Cardiac muscle cell (in vitro differentiated cells and primary cell): ENCODE measurements around the gene FOXP4. TPM values are rescaled to one million over a fixed set of nuclear protein-coding genes. Genes with fewer than 3 reads are reported as not detected.
A peak's percentile ranks its signal among the peaks of the same experiment; 100 is the strongest.

Experiments used
- DNase-seq, 2 donors: peaks; one replicate each; pipeline versions ENCODE4 v3.0.0 to v3.0.0-alpha.2; 2010 to 2017; ENCODE audit warnings: low read depth in 1 of 2, low spot score in 1 of 2
- H3K27ac ChIP-seq: fragments of 200-600 bp; sonication (generic); 2 replicates; pipeline ENCODE4 v1.5.1; 2016
- H3K27me3 ChIP-seq: fragments of 200-600 bp; sonication (generic); 2 replicates; pipeline ENCODE4 v1.6.0; 2016; ENCODE audit warnings: control low read depth
- H3K36me3 ChIP-seq: fragments of 200-600 bp; sonication (generic); 2 replicates; pipeline ENCODE4 v1.5.1; 2016; ENCODE audit warnings: control low read depth
- H3K4me1 ChIP-seq: fragments of 200-600 bp; sonication (generic); 2 replicates; pipeline ENCODE4 v1.8.1; 2017; ENCODE audit warnings: low read depth, mild to moderate bottlenecking, mixed run types
- H3K4me3 ChIP-seq: fragments of 200-600 bp; sonication (generic); 2 replicates; pipeline ENCODE4 v1.5.1; 2016; ENCODE audit warnings: mild to moderate bottlenecking
- H3K9me3 ChIP-seq: fragments of 200-600 bp; sonication (generic); 2 replicates; pipeline ENCODE4 v1.5.1; 2017; ENCODE audit warnings: low read depth, mild to moderate bottlenecking, control low read depth
- polyA plus RNA-seq: library from polyadenylated mRNA; unstranded; fragments of >200 nt; fragmentation: Nextera tagmentation; extraction: Ambion mirVana; gene quantifications from 2 replicates; pipeline ENCODE4 v1.2.1, GENCODE V29; 2016
- total RNA-seq: library from RNA; depleted of rRNA; stranded (reverse); fragments of >200 nt; gene quantifications from 2 replicates; pipeline ENCODE4 v1.2.3, GENCODE V29; 2016
- TF ChIP-seq, protein P1 (sequence below): IDR thresholded peaks from 2 replicates; pipeline ENCODE4 v1.5.1; 2012; ENCODE audit warnings: low read depth, mild to moderate bottlenecking, low read length

The FOXP4 gene
- total and polyA plus RNA-seq, 2 experiments from 2014 or later: 29.0 to 42.5 TPM

DNA sequence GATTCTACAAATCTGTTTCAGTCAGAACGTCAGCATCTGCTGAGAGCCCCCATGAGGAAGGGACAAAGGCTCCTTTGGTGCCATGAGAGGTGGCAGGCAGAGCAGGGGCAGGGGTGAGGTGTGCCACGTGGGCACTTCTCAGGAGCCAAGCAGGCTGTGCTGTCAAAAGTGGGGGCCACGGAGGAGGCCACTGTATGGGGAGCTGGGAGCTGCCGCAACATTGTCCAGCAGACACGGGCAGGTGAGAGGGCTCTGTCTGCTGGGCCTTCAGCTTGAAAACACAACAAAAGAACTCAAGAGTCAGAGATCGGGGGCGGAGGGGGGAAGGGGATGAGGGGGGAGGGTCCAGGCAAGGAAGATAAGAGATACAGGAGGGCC lies 21.6 kb upstream of the FOXP4 start:
- TF ChIP-seq, protein P1, sequence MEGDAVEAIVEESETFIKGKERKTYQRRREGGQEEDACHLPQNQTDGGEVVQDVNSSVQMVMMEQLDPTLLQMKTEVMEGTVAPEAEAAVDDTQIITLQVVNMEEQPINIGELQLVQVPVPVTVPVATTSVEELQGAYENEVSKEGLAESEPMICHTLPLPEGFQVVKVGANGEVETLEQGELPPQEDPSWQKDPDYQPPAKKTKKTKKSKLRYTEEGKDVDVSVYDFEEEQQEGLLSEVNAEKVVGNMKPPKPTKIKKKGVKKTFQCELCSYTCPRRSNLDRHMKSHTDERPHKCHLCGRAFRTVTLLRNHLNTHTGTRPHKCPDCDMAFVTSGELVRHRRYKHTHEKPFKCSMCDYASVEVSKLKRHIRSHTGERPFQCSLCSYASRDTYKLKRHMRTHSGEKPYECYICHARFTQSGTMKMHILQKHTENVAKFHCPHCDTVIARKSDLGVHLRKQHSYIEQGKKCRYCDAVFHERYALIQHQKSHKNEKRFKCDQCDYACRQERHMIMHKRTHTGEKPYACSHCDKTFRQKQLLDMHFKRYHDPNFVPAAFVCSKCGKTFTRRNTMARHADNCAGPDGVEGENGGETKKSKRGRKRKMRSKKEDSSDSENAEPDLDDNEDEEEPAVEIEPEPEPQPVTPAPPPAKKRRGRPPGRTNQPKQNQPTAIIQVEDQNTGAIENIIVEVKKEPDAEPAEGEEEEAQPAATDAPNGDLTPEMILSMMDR: no peak
- peaks cover 7% of the 10 kb centered on the region for H3K4me1 ChIP-seq
- H3K27ac ChIP-seq: no peak overlapping the region
- no peaks in the 10 kb centered on the region for H3K36me3 ChIP-seq
- H3K9me3 ChIP-seq: no peaks in the 10 kb centered on the region
- peaks cover 2% of the 10 kb centered on the region for H3K27me3 ChIP-seq
- no peak overlapping the region for H3K4me3 ChIP-seq
- DNase-seq: no peak

DNA sequence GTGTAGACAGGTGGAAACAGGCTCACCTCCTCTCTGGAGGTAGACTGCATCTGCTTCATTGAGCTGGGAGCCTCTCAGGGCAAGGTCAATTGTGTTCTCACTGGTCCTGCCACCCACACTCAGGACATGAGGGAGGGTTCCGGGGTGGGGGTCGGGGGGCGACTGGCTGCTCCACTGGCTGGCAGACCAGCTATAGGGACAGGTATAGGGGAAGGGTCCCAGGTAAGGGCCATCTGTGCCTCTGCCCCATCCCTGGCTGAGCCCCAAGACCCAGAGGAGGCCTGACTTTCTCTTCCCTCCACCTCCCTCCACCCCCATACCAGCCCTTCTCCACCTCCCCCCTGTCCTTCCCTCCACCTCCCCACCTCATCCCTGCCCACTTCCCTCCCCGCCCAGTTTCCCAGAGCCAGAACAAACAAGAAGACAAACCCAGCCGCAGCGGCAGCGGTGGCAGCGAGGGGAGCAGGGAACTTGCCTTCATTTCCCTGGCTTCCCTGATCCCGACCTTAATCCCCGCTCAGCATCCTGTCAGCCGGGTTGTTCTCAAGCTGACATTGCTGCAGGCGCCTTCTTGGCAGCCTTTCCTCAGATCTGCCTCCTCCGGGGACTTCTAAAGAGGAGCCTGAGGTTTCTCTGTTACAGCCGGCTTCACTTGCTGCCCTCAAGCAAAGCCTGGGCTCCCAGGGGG lies 18.3 kb upstream of the FOXP4 start:
- Histone ChIP-seq H3K9me3 (no peaks in the 10 kb centered on the region), H3K27ac (no peak overlapping the region), H3K4me3 (no peak overlapping the region), H3K4me1 (peaks cover 3% of the 10 kb centered on the region), H3K27me3 (peaks cover 6% of the 10 kb centered on the region), H3K36me3 (no peaks in the 10 kb centered on the region)
- TF ChIP-seq, protein P1: no peak
- DNase-seq: peak in 1 of 2 donors; percentile 64

DNA sequence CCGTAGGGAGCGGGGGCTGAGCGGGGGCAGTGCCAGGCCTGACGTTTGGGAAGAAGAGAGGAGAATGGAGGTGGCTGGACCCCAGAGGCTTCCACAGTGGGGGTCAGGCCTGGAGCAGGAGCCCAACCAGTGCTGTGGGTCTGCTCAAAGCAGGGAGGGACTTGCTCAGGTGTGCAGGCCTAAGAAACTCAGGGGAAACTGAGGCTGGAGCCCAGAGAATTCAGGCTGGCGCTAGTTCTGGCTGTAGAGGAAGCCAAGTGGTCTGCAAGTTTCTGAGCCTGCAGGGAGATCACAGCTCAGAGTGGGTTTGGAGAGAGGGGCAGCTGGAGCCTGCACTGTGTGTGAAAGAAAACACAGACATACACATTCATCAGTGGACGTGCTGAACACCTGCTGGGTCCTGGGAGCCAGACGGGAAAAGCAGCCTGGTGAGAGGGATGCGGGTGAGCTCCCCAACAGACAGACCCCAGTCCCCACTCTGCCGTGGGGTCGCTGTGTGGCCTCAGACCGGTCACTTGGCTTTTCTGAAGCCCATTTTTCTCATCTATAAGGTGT lies 17.7 kb upstream of the FOXP4 start:
- Histone ChIP-seq H3K4me1 (peaks cover 3% of the 10 kb centered on the region), H3K36me3 (no peaks in the 10 kb centered on the region), H3K27me3 (peaks cover 6% of the 10 kb centered on the region), H3K27ac (no peak overlapping the region), H3K9me3 (no peaks in the 10 kb centered on the region), H3K4me3 (no peak overlapping the region)
- DNase-seq: no peak
- TF ChIP-seq, protein P1: no peak

DNA sequence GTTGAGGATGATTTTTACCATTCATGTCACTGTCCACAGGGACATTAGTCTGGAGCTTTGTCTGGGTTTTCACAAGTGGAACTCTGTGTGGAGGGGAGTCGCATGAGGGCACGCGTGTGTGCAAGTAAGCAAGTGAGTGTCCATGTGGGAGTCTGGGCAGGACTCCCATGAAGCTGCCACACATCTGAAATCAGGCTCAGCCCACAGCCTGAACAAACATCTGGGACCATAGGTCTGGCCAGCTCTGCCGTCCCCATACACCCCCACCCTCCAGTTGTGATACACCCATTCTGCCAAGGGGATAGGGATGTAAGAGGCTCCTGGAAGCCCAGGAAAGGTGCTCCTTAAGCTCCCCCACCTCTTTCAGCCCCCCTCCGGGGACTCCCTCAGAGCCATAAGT lies 17.1 kb upstream of the FOXP4 start:
- Histone ChIP-seq H3K4me3 (no peak overlapping the region), H3K9me3 (no peaks in the 10 kb centered on the region), H3K27ac (no peak overlapping the region), H3K36me3 (no peaks in the 10 kb centered on the region), H3K4me1 (peaks cover 3% of the 10 kb centered on the region), H3K27me3 (peaks cover 6% of the 10 kb centered on the region)
- TF ChIP-seq, protein P1: no peak
- DNase-seq: no peak

DNA sequence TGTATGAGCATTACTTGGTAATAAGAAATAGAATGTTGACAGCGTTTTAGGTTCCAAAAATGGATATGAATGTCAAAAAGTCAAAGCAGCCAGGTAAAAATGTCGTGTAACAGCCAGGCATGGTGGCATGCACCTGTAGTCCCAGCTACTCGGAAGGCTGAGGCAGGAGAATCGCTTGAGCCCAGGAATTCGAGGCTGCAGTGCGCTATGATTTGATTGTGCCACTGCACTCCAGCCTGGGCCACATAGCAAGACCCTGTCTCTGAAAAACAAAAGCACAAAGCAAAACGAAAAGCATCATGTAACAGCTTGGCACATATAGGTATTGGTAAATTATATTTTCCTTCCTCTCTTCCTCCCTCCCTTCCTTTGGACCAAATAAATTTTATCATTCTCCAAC lies 16.2 kb upstream of the FOXP4 start:
- H3K9me3 ChIP-seq: no peaks in the 10 kb centered on the region
- TF ChIP-seq, protein P1: no peak
- peaks cover 6% of the 10 kb centered on the region for H3K27me3 ChIP-seq

More for the DNA sequence above, 16.2 kb upstream of the FOXP4 start:
- H3K27ac ChIP-seq: no peak overlapping the region
- H3K36me3 ChIP-seq: no peaks in the 10 kb centered on the region
- no peak overlapping the region for H3K4me3 ChIP-seq
- no peaks in the 10 kb centered on the region for H3K4me1 ChIP-seq
- DNase-seq: no peak
